HG02759 (cell line): Measurements from ENCODE around the gene DIP2C.
"Not testable (repeated sequence)": the region's sequence is repeated elsewhere in the genome, so short reads cannot be mapped to it uniquely, and the experiment has no call there.

Source experiments
- ATAC-seq: cut with Tn5 transposase; IDR thresholded peaks from one replicate; pipeline ENCODE4 v1.9.1; 2021; ENCODE audit warnings: mild to moderate bottlenecking, moderate library complexity; ENCODE audit not compliant: unreplicated experiment

DIP2C gene

GRCh38 chr10:600876-601659 is 88.4 kb downstream of the DIP2C start:
- no peak for ATAC-seq

GRCh38 chr10:600234-600633 is 89.2 kb downstream of the DIP2C start:
- no peak for ATAC-seq

GRCh38 chr10:599767-600166 is 89.7 kb downstream of the DIP2C start:
- ATAC-seq: no peak

DNA sequence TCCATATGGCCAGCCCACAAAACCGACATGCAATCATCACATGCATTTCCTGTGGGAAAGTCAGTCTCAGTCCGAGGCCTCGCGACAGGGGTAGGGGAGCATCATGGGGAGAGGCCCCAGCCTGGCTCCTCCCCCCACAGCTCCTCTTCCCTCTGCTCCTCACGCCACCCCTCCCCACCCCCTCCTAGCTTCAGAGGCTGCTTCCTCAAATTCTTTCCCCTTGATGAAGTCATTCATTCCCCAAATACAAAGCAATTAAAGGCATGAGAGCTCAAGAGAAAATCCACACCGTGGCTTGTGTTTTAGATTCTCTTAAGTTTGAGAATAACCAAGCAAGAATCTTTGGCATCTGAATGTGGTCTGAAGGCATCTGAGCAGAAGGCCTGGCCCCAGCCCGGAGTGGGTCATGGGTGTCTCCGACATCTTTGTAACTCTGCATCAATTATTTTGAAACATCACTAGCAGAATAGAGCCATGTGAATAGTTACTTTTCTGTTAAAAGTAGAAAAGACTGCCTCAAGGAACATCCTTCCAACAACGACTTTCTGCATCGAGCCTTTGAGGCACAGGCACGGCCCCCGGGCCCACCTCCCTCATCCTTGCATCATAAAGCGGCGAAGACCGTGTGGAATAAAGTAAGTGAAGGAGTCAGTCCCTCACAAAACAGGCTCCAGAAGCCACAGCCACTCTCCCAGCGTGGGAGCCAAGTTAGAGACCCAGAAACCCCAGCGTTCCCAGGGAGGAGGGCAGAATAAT is 90.9 kb downstream of the DIP2C start:
- ATAC-seq: no peak

- no peak for ATAC-seq
Observed at GRCh38 chr10:597976-598375, 91.5 kb downstream of the DIP2C start.

GRCh38 chr10:596725-597345 is 92.6 kb downstream of the DIP2C start:
- no peak for ATAC-seq

DNA sequence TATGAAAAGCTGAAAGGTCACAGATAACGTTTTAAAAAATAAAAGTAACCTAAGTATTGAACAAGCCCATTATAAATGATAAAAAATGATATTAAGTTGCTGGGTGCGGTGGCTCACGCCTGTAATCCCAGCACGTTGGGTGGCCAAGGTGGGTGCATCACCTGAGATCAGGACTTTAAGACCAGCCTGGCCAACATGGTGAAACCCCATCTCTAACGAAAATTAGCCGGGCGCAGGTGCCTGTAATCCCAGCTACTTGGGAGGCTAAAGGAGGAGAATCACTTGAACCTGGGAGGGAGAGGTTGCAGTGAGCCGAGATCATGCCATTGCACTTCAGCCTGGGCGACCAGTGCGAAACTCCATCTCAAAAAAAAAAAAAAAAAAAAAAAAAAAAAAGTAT is 93.3 kb downstream of the DIP2C start:
- ATAC-seq: not testable (repeated sequence)

DNA sequence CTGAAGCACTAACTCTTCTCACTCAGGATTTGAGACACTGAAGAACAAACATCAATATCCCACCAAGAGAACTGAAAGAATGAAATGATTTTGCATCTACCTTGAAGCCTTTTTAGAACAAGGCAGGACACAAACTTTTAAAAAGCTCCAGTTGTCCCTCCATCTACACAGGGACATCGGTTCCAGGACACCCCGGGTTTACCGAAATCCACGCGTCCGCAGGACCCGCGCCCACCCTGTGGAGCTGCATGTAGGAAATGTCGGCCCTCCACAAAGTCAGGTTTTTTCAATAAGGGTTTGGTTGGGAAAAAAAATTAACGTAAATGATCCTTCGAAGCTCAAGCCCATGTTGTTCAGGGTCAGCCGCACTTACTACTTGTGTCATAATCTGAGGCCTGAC is 94.0 kb downstream of the DIP2C start:
- ATAC-seq: no peak

DNA sequence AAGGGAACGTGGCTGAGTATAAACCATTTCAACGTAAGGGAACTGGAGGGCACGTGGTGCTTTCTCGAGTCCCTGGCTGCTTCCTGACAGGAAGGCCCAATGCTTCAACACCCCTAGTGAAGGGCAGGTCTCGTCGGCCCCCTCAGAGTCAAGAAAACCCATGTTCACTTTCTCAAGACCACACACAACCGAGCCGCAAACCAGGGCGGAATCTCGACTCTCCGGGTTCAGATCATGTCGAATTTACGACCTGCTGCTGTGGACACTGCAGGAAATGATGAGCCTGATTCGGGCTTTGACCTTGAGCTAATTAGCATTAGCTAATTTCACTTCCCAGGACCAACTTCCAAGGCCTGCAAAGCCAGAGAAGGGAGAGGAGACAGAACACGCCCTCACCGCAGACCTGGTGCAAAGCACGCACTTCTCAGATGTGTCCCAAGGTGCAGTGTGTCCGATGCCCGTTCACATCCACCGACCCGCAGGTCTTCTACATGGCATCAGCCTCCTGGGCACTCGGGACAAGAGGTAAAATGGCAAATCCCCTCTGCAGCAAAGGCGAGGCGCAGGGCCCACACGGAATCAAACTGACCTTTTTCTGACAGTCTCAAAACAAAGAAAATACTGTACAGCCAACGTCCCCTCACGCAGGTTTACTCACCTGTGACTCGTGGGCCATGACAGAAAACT is 94.7 kb downstream of the DIP2C start:
- ATAC-seq: no peak

- ATAC-seq: no peak
Observed at GRCh38 chr10:593901-594457, 95.5 kb downstream of the DIP2C start.

DNA sequence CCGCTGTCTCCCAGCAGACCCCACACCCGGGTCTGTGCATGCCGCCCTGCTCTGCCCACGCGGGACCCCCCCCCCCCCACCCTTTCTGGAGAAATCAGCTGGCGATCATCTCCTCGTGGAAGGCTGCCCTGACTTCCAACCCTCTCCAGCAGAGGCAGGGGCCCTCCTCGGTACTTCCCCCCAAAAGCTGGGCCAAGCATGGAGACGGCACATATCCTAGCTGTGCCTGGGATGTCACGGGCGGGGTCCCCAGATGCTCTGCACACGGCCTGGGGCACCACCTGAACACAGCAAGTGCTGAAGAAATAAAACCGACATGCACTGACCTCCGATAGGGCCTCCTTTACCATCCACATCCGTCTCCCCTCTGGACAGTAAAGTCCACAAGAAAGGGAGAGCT is 96.0 kb downstream of the DIP2C start:
- ATAC-seq: no peak

GRCh38 chr10:593016-593415 is 96.5 kb downstream of the DIP2C start:
- ATAC-seq: no peak

- ATAC-seq: no peak
Observed at GRCh38 chr10:591646-592045, 97.8 kb downstream of the DIP2C start.

GRCh38 chr10:590721-591120 is 98.7 kb downstream of the DIP2C start:
- no peak for ATAC-seq

- ATAC-seq: no peak
Observed at GRCh38 chr10:589961-590680, 99.3 kb downstream of the DIP2C start.

DNA sequence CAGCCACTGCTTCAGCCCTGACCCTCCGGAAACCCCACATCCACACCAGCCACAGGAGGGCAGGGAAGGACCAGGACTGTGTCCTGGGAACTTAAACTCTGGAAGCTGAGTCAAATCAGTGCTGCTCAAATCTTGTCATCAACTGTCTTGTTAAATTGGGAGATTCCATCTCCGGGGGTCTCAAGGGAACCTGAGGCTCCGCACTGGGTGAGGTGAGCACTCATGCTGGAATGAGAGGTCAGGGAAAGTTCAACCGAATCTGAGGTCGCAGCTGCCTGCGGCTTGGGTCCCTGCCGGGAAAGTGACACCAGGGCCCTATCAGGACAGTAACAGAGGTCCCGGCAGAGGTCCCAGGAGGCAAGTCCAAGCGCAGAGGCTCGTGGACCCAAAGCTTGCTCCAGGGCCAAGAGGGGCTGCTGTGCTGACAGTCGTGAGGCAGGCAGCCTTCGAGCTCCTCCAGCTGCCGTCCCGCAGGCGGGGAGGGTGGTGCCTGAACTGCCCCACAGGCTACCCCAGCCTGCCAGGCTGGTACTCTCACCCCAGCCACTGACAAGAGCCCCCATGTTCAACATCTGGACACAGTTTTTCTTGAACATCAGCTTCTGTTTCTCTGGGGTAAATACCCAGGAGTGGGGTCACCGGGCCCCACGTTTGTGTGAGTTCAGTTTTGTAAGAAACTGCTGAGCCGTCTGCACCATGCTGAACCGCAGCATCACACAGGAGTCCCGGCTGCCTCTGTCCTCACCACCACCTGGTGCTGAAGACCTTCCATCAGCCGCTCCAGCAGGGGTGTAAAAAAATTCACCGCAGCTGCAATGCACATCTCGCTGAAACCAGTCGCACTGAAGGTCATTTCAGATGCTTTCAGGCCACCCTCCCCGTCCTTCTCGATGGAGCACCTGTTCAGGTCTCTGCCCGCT is 101.0 kb downstream of the DIP2C start:
- no peak for ATAC-seq

DNA sequence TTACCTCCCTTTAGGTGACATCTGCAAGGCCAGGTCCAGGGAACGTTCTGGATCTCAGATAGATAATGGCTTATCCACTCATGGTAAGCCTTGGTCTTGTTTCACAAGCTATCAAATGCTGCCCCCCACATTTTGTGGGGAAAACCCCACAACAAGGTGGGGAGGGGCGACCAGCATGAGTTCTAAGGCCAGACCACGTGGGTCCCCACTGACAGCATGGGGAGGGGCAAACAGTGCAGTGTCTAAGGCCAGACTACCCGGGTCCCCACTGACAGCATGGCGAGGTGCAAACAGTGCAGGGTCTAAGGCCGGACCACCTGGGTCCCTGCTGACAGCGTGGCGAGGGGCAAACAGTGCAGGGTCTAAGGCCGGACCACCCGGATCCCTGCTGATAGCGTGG is 102.8 kb downstream of the DIP2C start:
- no peak for ATAC-seq

- ATAC-seq: no peak
Observed at GRCh38 chr10:586151-586550, 103.3 kb downstream of the DIP2C start.

DNA sequence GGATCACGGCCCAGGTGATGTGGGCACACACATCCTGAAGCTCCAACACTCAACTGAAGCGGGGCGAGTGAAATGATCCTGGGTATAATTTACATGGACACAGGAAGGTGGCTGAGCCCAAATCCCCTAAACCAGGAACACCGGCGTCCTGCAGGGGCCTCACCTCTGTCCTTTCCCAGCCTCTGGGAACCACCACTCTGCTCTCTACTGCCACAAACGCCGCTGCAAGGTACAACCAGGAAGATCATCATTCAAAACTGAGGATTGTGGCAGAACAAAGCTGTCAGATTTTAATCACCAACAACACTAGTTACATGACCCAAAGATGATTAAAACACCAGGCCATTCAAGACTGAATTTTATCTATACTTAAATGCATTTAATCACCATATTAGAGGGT is 104.0 kb downstream of the DIP2C start:
- ATAC-seq: no peak
